Measurements from ENCODE around the gene MALAT1. TPM values are rescaled to one million over a fixed set of nuclear protein-coding genes. Genes with fewer than 3 reads are reported as not detected.
"Not testable (repeated sequence)": the region's sequence is repeated elsewhere in the genome, so short reads cannot be mapped to it uniquely, and the experiment has no call there.

Gene MALAT1
- total RNA-seq, 1 donor from 2014 or later, result 16,546 TPM

DNA sequence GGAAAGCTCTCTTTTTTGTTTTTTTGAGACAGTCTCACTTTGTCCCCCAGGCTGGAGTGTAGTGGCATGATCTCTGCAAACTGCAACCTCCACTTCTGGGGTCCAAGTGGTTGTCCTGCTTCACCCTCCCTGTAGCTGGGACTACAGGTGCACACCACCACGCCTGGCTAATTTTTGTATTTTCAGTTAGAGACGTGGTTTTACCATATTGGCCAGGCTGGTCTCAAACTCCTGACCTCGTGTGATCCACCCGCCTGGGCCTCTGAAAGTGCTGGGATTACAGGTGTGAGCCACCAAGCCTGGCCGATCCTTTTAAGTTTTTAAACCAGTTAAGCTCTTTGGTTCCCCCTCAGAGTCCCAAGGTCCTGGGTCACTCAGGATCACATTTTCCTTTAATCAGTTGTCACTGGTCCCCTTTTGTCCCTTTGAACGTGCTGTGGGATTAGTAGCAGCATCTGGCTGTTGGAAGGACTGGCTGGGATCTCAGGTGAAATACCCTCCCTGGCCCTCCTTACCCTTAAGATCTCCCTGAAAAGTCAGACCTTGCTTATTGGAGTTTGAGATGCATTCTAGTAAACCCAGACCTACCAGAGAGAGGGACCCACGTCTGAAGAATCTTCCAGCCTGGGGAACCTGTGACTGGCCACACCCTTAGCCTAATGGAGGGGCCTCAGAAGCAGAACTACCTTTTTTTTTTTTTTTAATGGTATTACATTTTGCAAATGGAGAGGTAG, 8.1 kb downstream of the MALAT1 start:
- no peak for DNase-seq (ENCODE audit: low spot score, unreplicated experiment)

DNA sequence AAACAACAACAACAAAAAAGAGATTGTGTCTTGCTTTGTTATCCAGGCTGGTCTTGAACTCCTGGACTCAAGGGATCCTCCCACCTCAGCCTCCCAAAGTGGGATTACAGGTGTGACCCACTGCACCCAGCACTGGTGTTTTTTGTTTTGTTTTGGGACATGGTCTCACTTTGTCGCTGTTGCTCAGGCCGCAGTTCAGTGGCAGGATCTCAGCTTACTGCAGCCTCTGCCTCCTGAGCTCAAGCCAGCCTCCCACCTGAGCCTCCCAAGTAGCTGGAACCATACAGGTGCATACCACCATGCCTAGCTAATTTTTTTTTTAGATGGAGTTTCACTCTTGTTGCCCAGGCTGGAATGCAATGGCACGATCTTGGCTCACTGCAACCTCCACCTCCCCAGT, 13.5 kb downstream of the MALAT1 start:
- DNase-seq (ENCODE audit: low spot score, unreplicated experiment); H3K36me3 Mint-ChIP-seq (ENCODE audit: insufficient read depth); H3K4me3 Mint-ChIP-seq (ENCODE audit: low read depth); H3K9me3 Mint-ChIP-seq (ENCODE audit: low read depth); H3K27me3 Mint-ChIP-seq; H3K27ac Mint-ChIP-seq; H3K4me1 Mint-ChIP-seq (ENCODE audit: low read depth): not testable (repeated sequence)

More for the DNA sequence above, 8.1 kb downstream of the MALAT1 start:
- H3K27ac Mint-ChIP-seq, result peak overlapping the region; percentile 95
- H3K27me3 Mint-ChIP-seq, result no peaks in the 10 kb centered on the region
- peaks cover 30% of the 10 kb centered on the region for H3K36me3 Mint-ChIP-seq (ENCODE audit: insufficient read depth)
- peaks cover 29% of the 10 kb centered on the region for H3K4me1 Mint-ChIP-seq (ENCODE audit: low read depth)
- no peak overlapping the region for H3K4me3 Mint-ChIP-seq (ENCODE audit: low read depth)
- H3K9me3 Mint-ChIP-seq (ENCODE audit: low read depth), result no peaks in the 10 kb centered on the region
- TF ChIP-seq, protein P1, sequence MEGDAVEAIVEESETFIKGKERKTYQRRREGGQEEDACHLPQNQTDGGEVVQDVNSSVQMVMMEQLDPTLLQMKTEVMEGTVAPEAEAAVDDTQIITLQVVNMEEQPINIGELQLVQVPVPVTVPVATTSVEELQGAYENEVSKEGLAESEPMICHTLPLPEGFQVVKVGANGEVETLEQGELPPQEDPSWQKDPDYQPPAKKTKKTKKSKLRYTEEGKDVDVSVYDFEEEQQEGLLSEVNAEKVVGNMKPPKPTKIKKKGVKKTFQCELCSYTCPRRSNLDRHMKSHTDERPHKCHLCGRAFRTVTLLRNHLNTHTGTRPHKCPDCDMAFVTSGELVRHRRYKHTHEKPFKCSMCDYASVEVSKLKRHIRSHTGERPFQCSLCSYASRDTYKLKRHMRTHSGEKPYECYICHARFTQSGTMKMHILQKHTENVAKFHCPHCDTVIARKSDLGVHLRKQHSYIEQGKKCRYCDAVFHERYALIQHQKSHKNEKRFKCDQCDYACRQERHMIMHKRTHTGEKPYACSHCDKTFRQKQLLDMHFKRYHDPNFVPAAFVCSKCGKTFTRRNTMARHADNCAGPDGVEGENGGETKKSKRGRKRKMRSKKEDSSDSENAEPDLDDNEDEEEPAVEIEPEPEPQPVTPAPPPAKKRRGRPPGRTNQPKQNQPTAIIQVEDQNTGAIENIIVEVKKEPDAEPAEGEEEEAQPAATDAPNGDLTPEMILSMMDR (IDR thresholded peaks at IDR 0.05; ENCODE audit: unreplicated experiment), result no peak

DNA sequence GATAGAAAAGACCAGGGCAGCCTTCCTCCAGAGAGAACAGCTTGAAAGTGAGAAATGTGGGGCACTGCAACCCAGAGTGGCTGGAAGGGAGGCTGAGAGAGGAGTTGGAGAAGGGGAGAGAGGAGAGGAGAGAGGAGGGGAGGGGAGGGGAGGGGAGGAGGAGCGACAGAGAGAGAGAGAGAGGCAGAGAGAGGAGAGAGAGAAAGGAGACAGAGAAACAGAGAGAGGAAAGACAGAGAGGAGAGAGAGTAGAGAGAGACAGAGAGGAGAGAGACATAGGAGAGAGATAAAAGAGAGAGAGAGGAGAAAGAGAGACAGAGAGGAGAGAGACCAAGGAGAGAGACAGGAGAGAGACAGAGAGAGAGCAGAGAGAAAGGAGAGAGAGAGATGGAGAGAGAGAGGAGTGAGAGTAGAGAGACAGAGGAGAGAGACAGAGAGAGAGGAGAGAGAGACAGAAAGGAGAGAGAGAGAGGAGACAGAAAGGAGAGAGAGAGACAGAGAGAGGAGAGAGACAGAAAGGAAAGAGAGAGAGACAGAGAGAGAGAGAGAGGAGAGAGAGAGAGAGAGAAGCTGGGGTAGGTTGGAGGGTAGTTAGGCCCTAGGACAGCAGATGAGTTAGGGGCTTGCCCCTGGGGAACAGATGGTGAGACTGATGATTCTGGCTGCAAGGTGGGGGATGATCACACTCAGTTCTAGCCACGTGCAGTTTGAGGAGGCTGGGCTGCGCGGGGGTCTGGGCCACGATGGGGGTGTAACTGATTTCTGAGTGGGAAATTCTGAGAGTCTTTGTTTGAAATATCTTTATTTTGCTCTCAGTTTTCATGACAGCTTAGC, 17.5 kb downstream of the MALAT1 start:
- Mint-ChIP-seq H3K4me1 (ENCODE audit: low read depth) (no peaks in the 10 kb centered on the region), H3K27ac (peak overlapping the region; percentile 55), H3K9me3 (ENCODE audit: low read depth) (no peaks in the 10 kb centered on the region), H3K36me3 (ENCODE audit: insufficient read depth) (no peaks in the 10 kb centered on the region), H3K27me3 (no peaks in the 10 kb centered on the region), H3K4me3 (ENCODE audit: low read depth) (no peak overlapping the region)
- no peak for DNase-seq (ENCODE audit: low spot score, unreplicated experiment)
- TF ChIP-seq, protein P1 (IDR thresholded peaks at IDR 0.05; ENCODE audit: unreplicated experiment), result no peak

DNA sequence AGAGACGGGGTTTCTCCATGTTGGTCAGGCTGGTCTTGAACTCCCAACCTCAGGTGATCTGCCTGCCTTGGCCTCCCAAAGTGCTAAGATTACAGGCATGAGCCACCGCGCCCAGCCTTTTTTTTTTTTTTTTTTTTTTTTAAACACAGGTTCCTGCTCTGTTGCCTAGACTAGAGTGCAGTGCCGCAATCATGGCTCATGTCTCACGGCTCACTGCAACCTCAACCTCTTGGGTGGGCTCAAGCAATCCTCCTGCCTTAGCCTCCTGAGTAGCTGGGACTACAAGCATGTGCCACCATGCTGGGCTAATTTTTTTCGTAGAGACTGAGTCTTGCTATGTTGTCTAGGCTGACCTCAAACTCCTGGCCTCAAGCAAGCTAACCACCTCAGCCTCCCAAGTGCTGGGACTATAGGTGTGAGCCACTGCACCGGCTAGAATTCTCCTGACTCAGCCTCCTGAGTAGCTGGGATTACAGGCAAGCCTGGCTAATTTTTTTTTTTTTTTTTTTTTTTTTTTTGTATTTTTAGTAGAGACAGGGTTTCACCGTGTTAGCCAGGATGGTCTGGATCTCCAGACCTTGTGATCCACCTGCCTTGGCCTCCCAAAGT, 20.2 kb downstream of the MALAT1 start:
- not testable (repeated sequence) for H3K27ac Mint-ChIP-seq; H3K36me3 Mint-ChIP-seq (ENCODE audit: insufficient read depth); H3K4me3 Mint-ChIP-seq (ENCODE audit: low read depth); DNase-seq (ENCODE audit: low spot score, unreplicated experiment); H3K9me3 Mint-ChIP-seq (ENCODE audit: low read depth); H3K27me3 Mint-ChIP-seq
- H3K4me1 Mint-ChIP-seq (ENCODE audit: low read depth), result peaks cover 18% of the 10 kb centered on the region

DNA sequence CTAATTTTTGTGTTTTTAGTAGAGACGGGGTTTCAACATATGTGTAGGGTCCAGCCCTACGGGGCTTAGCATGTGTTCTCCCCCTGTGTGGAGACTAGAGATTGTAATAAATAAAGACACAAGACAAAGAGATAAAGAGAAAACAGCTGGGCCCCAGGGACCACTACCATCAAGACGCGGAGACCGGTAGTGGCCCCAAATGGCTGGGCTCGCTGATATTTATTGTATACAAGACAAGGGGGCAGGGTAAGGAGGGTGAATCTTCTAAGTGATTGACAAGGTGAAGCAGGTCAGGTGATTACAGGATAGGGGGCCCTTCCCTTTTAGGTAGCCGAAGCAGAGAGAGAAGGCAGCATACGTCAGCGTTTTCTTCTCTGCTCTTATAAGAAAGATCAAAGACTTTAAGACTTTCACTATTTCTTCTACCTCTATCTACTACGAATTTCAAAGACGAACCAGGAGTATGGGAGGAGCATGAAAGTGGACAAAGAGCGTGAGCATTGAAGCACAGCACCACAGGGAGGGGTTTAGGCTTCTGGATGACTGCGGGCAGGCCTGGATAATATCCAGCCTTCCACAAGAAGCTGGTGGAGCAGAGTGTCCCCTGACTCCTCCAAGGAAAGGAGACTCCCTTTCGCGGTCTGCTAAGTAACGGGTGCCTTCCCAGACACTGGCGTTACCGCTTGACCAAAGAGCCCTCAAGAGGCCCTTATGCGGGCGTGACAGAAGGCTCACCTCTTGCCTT, 23.1 kb downstream of the MALAT1 start:
- H3K9me3 Mint-ChIP-seq (ENCODE audit: low read depth); H3K4me3 Mint-ChIP-seq (ENCODE audit: low read depth); H3K36me3 Mint-ChIP-seq (ENCODE audit: insufficient read depth); H3K27ac Mint-ChIP-seq; DNase-seq (ENCODE audit: low spot score, unreplicated experiment): not testable (repeated sequence)
- H3K4me1 Mint-ChIP-seq (ENCODE audit: low read depth), result peaks cover 27% of the 10 kb centered on the region
- peaks cover 13% of the 10 kb centered on the region for H3K27me3 Mint-ChIP-seq

DNA sequence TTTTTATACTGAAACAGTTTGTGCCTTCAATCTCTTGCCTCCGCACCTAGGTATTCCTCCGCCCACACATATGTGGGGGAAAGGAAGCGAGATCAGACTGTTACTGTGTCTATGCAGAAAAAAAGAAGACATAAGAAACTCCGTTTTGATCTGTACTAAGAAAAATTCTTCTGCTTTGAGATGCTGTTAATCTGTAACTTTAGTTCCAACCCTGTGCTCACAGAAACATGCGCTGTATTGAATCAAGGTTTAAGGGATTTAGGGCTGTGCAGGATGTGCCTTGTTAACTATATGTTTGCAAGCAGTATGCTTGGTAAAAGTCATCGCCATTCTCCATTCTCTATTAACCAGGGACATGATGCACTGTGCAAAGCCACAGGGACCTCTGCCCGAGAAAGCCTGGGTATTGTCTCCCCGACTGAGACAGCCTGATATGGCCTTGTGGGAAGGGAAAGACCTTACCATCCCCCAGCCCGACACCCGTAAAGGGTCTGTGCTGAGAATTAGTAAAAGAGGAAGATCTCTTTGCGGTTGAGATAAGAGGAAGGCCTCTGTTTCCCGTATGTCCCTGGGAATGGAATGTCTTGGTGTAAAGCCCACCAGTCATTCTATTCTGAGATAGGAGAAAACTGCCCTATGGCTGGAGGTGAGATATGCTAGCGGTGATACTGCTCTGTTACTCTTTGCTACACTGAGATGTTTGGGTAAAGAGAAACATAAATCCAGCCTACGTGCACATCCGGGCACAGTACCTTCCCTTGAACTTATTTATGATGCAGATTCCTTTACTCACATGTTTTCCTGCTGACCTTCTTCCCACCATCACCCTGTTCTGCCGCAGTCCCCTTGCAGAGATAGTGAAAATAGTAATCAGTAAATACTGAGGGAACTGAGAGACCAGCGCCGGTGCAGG, 24.1 kb downstream of the MALAT1 start:
- H3K9me3 Mint-ChIP-seq (ENCODE audit: low read depth); H3K27ac Mint-ChIP-seq; H3K36me3 Mint-ChIP-seq (ENCODE audit: insufficient read depth); DNase-seq (ENCODE audit: low spot score, unreplicated experiment): not testable (repeated sequence)
- Mint-ChIP-seq H3K4me3 (ENCODE audit: low read depth) (peak overlapping the region; percentile 43), H3K4me1 (ENCODE audit: low read depth) (peaks cover 27% of the 10 kb centered on the region), H3K27me3 (peaks cover 13% of the 10 kb centered on the region)

DNA sequence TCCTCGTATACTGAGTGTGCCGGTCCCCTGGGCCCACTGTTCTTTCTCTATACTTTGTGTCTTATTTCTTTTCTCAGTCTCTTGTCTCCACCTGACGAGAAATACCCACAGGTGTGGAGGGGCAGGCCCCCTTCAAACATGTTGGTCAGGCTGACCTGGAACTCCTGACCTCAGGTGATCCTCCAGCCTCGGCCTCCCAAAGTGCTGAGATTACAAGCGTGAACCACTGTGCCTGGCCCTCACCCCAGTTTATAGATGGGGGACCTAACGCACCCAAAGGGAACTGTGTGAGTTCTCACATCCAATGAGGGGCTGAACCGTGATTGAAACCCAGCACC, 24.8 kb downstream of the MALAT1 start:
- Mint-ChIP-seq H3K4me3 (ENCODE audit: low read depth) (peak overlapping the region; percentile 43), H3K4me1 (ENCODE audit: low read depth) (peaks cover 27% of the 10 kb centered on the region), H3K27me3 (peaks cover 13% of the 10 kb centered on the region)
- not testable (repeated sequence) for DNase-seq (ENCODE audit: low spot score, unreplicated experiment); H3K27ac Mint-ChIP-seq; H3K9me3 Mint-ChIP-seq (ENCODE audit: low read depth); H3K36me3 Mint-ChIP-seq (ENCODE audit: insufficient read depth)

Data from progenitor cell of endocrine pancreas (in vitro differentiated cells).